ENCODE data around the gene INIP.

The INIP gene

DNA sequence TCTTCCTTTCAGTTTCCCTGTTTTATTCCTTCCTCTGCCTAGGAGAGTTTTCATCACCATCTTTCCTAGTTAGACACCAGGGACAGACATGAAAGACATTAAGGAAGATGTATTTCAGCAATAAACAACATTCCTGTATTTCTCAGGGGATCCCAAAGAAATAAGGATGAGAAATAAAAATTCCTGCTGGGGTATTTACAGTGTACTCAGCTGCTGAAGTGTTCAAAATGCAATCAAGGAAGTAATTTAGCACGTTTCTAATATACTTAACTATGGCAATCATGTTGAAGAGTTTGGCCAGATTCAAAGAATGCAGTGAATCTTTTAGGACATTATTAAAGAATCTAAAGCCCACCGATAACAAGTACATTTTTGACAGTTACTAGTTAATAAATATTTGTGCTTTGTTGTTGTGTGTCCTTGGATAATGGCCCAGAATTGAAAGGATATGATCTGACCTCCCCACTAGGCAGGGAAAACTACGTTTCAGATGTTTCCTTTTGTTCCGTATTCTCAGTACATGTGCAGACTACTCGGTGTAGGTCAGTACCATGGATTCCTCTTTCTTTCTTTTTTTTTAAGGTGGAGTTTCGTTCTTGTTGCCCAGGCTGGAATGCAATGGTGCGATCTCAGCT, 46.8 kb downstream of the INIP start:
- DNase-seq (ENCODE audit: low spot score): no peak

DNA sequence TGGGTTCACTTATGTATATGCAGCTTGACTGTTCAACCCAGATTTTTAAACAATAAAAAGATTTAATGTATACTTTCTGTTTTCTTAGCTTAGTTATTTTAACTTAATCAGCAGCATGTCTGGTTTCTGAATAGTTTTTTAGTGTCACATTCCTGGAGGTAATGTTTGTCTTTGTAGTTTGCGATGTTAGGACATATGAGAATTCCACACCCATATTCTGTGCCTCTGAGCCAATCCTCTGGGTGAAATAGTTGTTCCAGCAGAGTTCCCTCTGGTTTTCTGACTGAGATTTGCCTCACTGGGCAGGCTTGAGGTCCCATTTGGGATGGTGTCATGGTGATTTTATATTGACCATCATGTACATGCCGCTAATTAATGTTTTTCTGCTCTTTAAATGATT, 48.6 kb downstream of the INIP start:
- DNase-seq (ENCODE audit: low spot score): no peak

DNA sequence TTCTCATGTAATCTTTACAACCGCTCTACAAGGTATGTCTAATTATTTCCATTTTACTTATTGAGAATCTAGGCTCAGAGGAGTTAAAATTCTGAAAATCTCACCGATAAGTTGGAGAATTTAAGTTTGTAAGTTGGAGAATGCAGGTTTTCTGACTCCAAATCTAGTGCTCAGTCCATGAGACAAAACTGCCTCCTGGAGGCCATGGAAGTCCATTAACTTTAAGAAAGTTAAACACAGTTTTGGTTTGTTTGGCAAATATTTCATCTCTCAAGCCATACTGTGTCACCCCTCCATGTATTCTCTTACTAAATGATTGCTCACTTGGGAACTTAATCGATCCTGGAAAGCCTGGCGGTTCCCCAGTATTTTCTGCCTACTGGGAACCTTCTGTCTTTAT, 52.6 kb downstream of the INIP start:
- no peak for DNase-seq (ENCODE audit: low spot score)

DNA sequence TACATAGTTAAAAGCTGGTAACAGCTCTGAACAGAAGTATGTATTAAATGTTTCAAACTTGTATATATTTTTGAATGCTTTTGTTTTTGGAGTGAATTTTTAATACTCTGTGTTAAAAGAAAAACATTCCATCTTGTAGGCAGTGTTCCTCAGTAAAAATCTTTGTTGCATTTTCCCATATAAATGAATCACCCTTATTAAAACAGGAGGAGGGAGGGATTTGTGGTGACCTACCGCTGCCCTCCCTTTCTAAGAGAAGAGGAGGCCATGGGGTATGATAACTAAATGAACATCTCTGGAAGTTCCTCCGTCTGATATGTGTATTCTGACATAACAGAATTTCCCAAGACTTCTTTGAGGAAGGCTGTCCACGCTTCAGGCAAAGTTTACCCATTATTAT, 53.4 kb downstream of the INIP start:
- DNase-seq (ENCODE audit: low spot score): no peak

DNA sequence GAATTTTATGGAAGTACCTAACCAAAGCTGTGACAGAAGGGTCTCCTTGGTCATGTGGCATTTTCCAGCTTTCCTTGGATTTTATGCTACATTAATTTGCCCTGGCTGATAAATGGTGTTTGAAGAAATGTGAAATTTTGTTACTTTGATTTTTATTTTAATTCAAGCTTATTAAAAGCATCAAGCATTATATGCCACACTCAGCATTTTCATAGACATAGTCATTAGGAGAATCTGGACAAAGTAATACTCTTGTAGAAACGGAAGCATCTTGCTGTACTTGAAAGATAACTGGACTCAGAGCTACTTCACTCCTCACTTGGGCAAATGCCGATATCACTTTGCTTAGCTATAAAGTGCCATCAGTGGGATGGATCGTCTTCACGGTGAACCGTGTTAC, 54.2 kb downstream of the INIP start:
- no peak for DNase-seq (ENCODE audit: low spot score)

DNA sequence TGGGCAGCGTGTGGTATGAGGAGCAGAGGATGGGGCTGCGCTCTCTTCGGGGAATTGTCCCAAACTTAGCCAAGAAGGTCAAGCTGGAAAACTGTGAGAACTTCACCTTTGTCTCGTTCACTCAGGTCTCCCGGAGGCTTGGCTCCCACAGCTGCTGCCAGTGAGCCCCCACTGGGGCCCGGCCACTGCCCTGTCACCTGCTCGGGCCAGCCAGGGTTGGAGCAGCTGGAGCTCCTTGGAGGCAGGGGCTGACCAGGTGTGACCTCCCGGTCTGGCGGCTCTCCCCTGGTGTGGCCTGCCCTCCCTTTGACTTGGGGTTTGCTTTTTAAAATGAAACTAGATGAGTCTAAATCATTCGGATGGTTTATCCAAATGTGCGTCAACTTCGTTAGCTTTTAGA, 58.0 kb downstream of the INIP start:
- no peak for DNase-seq (ENCODE audit: low spot score)

DNA sequence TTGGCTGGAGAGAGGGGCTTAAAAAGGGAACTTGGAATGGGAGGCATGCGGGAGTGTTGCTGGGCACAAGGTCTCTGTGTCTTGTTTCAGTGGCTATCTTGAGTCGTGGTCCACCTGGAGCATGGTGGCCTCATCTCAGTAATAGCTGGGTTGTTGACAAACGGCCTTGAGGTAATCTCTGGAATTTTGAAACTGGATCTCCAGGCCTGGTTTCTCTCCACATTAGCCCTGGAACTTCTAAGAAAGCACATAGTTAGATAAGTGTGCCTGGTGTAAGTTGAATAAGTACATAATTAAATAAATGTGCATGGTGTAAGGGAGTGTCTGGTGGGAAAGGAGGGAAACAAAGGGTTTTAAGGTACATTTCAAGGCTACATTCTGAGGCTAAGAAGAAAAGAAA, 62.2 kb downstream of the INIP start:
- no peak for DNase-seq (ENCODE audit: low spot score)

DNA sequence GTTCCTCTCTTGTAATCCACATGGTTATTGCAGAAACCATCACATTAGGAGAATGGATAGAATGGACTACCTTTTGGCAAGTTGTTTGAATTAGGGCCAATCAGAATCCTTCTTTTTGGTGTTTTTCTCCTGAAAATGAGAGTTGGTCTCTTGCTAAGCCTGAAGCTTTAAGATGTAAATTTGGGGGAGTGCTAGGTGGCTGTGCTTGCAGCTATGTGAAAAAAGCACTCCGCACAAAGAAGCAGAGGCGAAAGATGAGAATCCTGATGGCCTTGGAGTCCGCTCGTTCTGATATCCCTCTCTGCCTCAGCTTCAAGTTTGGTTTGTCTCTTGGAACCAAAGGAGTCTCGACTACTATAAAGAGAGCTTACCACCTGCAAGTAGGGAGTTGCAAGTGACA, 63.6 kb downstream of the INIP start:
- DNase-seq (ENCODE audit: low spot score): no peak

DNA sequence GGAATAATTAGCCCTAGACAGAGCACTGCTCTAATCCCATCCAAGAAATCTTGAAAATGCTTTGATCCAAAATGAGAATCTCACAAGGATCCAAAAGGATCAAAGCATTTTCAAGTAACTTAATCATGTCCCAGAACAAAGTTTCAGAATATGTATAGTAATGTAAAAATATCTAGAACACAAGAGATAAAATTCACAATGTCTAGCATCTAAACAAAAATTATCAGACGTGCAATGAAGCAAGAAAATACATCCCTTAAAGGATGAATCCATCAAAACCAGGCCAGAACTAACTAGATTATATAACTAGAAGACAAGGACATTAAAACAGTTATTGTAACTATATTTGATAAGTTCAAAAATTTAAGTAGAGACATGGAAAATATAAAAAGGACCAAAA, 69.3 kb downstream of the INIP start:
- no peak for DNase-seq (ENCODE audit: low spot score)

DNA sequence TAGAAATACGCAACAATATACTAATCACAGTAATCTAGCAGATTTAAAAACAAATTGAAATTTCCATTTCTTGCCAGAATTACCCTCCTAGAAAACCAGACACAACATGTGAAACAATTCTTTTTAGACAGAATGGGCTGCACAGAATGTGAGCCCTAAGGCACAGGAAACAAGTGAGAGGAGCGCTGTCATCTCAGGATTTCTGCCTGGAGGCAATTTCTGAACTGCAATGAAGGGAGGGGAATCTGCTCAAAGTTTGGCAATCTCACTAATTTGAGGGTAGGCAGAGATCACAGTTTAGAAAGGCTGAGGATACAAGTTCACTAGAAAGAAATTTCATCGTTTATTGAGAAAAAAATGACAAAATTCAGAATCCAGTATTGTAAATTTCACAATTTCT, 70.3 kb downstream of the INIP start:
- no peak for DNase-seq (ENCODE audit: low spot score)

DNA sequence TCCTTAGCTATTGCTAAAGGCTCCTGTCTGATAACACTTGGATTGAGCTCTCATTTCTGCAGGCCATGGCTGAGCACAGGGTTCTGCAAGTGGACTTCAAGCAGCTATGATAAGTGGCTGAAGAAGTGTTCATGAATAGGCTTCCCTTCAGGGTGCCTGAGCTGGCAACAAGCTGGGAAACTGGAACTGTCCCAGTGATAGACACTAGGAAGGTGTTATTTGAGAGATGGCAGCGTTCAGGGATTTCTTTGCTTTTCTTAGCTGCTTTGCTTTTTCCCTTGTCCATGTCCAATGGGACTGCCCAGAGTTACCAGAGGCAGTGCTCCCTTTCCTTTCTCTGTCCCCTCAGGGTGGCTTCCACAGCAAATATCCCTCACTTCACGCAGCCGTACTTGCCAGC, 75.8 kb downstream of the INIP start:
- DNase-seq (ENCODE audit: low spot score): no peak

DNA sequence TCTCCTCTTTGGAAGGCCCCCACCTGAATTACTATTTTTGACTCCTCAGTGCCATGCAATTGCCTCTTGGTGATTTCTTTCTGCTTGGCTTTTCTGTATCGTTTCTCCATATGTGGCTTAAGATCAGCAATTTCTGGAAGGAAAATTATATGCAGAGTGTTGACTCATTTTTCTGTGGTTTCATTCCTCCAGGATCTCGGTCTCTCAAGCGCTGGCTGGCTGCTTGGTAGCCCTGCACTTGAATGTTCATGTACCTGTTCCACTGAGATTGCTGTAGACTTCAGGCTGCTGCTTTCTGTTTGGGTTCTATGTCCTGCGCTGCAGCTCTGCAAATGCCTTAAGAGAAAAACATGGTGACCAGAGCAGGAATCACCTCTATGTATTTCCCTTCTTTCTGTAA, 77.6 kb downstream of the INIP start:
- DNase-seq (ENCODE audit: low spot score): no peak

Measured in COLO829 (cell line).